Gastroesophageal sphincter (tissue), 4 donors: ENCODE results near the gene DCLK2. TPM values are rescaled to one million over a fixed set of nuclear protein-coding genes. Genes with fewer than 3 reads are reported as not detected.
A peak's percentile ranks its signal among the peaks of the same experiment; 100 is the strongest.

Experiments used
- ATAC-seq: fragments of 150-250 bp; one replicate; pipeline ENCODE4 v1.9.1; 2016; ENCODE audit warnings: mild to moderate bottlenecking, moderate library complexity
- H3K27ac ChIP-seq, 4 donors: fragments of 200-600 bp; sonication (generic) in 3 of 4; 1 replicate in 3 of 4; 2 replicates in 1 of 4; pipeline ENCODE4 v1.5.1; 2016 to 2019
- H3K27me3 ChIP-seq: fragments of 200-600 bp; sonication (generic); one replicate; pipeline ENCODE4 v1.5.1; 2019
- H3K36me3 ChIP-seq, 2 donors: fragments of 200-600 bp; sonication (generic); one replicate each; pipeline ENCODE4 v1.5.1; 2019; ENCODE audit warnings: control low read depth in 1 of 2
- H3K4me1 ChIP-seq, 3 donors: fragments of 200-600 bp; sonication (generic); 1 replicate in 2 of 3; 2 replicates in 1 of 3; pipeline ENCODE4 v1.5.1; 2016 to 2019; ENCODE audit warnings: control low read depth in 2 of 3
- H3K4me3 ChIP-seq, 2 donors: fragments of 200-600 bp; sonication (generic); one replicate each; pipeline ENCODE4 v1.5.1; 2019; ENCODE audit warnings: mild to moderate bottlenecking in 1 of 2, moderate library complexity in 1 of 2
- H3K9me3 ChIP-seq, 3 donors: fragments of 200-600 bp; sonication (generic); one replicate each; pipeline ENCODE4 v1.5.1; 2017 to 2019; ENCODE audit warnings: control low read depth in 2 of 3
- EP300 ChIP-seq: sonication (generic); formaldehyde crosslinking; IDR thresholded peaks from one replicate; pipeline ENCODE4 v1.6.1; 2017; ENCODE audit warnings: antibody characterized with exemption, mild to moderate bottlenecking
- POLR2A ChIP-seq, 2 donors: fragments of 450-650 bp; IDR thresholded peaks; one replicate each; pipeline ENCODE4 v1.6.1; 2017; ENCODE audit warnings: antibody characterized with exemption in 2 of 2, mild to moderate bottlenecking in 2 of 2, moderate library complexity in 1 of 2
- POLR2AphosphoS5 ChIP-seq: sonication (generic); formaldehyde crosslinking; IDR thresholded peaks from one replicate; pipeline ENCODE4 v1.6.1; 2017; ENCODE audit warnings: antibody characterized with exemption
- whole genome bisulfite sequencing, 2 donors: methylation state at CpG; one replicate each; pipeline ENCODE4 v1.1.5; 2018; ENCODE audit warnings: low coverage in 1 of 2; 5-methylcytosine and 5-hydroxymethylcytosine counted together
- total RNA-seq, 4 donors: library from RNA; depleted of rRNA; stranded (reverse); fragments of >200 nt; gene quantifications; one replicate each; pipeline ENCODE4 v1.1.0, GENCODE V29; 2016
- TF ChIP-seq, protein P1 (sequence below), 4 experiments: fragments of 200-600 bp in 2 of 4; fragments of 450-650 bp in 2 of 4; sonication (generic) in 1 of 4; IDR thresholded peaks; one replicate each; pipeline ENCODE4 v1.5.1; 2017 to 2019; ENCODE audit warnings: antibody characterized with exemption in 4 of 4, mild to moderate bottlenecking in 2 of 4, moderate library complexity in 2 of 4

The DCLK2 gene
- total RNA-seq, 4 donors from 2014 or later, result 17.1 to 33.0 (median 19.7) TPM

- WGBS, 2 donors, result 86 to 91% methylated on average over 2 of the region's 2 CpGs
- Histone ChIP-seq H3K9me3 (no peaks in the 10 kb centered on the region), H3K4me1 (peaks cover 4 to 36% (median 9%) of the 10 kb centered on the region in 3 donors), H3K27me3 (no peaks in the 10 kb centered on the region), H3K36me3 (no peaks in the 10 kb centered on the region), H3K4me3 (no peak overlapping the region), H3K27ac (peak overlapping the region in 2 of 4 donors; percentile 69 to 80)
- TF ChIP-seq POLR2A (IDR thresholded peaks at IDR 0.05) (no peak), EP300 (no peak), POLR2AphosphoS5 (no peak)
- TF ChIP-seq, protein P1, sequence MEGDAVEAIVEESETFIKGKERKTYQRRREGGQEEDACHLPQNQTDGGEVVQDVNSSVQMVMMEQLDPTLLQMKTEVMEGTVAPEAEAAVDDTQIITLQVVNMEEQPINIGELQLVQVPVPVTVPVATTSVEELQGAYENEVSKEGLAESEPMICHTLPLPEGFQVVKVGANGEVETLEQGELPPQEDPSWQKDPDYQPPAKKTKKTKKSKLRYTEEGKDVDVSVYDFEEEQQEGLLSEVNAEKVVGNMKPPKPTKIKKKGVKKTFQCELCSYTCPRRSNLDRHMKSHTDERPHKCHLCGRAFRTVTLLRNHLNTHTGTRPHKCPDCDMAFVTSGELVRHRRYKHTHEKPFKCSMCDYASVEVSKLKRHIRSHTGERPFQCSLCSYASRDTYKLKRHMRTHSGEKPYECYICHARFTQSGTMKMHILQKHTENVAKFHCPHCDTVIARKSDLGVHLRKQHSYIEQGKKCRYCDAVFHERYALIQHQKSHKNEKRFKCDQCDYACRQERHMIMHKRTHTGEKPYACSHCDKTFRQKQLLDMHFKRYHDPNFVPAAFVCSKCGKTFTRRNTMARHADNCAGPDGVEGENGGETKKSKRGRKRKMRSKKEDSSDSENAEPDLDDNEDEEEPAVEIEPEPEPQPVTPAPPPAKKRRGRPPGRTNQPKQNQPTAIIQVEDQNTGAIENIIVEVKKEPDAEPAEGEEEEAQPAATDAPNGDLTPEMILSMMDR (IDR thresholded peaks at IDR 0.05), result no peak
- no peak for ATAC-seq
Measured at GRCh38 chr4:150074064-150074463, 4.2 kb upstream of the DCLK2 start.

DNA sequence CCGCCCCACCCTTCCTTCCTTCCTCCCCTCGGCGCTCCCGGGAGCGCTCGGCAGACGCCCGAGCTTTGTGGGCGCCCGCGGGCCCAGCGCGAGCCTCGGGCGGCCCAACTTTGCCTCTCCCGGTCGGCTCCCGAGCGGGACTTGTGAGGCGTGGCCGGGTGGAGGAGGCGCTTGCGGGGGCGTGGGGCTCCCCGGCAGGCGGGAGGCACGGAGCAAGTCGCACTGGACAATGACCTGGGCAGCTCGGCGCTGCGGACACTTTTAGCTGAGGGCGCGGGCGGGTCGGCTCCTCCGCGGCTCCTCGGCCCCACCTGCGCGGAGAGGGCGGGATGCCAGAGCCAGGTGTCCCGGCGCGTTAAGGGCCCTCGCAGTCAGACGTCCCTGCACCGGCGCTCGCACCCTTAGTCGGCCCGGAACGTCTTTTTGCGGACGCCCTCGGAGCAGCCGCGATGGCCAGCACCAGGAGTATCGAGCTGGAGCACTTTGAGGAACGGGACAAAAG is 385 bp downstream of the DCLK2 start:
- TF ChIP-seq POLR2AphosphoS5, result no peak
- TF ChIP-seq, protein P1 (IDR thresholded peaks at IDR 0.05), result peak in 2 of 4 experiments; percentile 0
- TF ChIP-seq EP300, result no peak
- TF ChIP-seq POLR2A (IDR thresholded peaks at IDR 0.05), result peak in 1 of 2 donors; percentile 26
- Histone ChIP-seq H3K27me3 (no peaks in the 10 kb centered on the region), H3K36me3 (no peaks in the 10 kb centered on the region), H3K9me3 (no peaks in the 10 kb centered on the region), H3K4me3 (peak overlapping the region; percentile 72 to 86), H3K27ac (peak overlapping the region; percentile 89 to 98 (median 94)), H3K4me1 (peaks cover 1 to 53% (median 3%) of the 10 kb centered on the region in 3 donors)
- peak; percentile 70 for ATAC-seq
- WGBS, 2 donors, result no CpG with 5 or more reads among the region's 59 CpGs

DNA sequence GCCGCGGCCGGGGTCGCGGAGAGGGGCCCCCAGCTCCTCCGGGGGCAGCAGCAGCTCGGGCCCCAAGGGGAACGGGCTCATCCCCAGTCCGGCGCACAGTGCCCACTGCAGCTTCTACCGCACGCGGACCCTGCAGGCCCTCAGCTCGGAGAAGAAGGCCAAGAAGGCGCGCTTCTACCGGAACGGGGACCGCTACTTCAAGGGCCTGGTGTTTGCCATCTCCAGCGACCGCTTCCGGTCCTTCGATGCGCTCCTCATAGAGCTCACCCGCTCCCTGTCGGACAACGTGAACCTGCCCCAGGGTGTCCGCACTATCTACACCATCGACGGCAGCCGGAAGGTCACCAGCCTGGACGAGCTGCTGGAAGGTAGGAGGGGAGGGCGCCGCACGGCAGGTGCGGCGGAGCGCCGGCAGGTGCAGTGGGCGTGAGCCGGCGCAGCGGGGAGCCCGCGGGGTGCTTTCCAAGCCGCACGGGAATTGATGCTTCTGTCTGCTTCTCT is 886 bp downstream of the DCLK2 start:
- no peak for TF ChIP-seq POLR2A (IDR thresholded peaks at IDR 0.05)
- TF ChIP-seq, protein P1 (IDR thresholded peaks at IDR 0.05), result peak in 2 of 4 experiments; percentile 27 to 42
- no peaks in the 10 kb centered on the region for H3K9me3 ChIP-seq
- H3K4me1 ChIP-seq, result peaks cover 0 to 50% (median 3%) of the 10 kb centered on the region in 3 donors
- H3K36me3 ChIP-seq, result no peaks in the 10 kb centered on the region
- peak overlapping the region; percentile 72 to 86 for H3K4me3 ChIP-seq
- peak; percentile 34 for ATAC-seq
- no peaks in the 10 kb centered on the region for H3K27me3 ChIP-seq
- peak overlapping the region; percentile 89 to 98 (median 94) for H3K27ac ChIP-seq
- no CpG with 5 or more reads among the region's 47 CpGs for WGBS, 2 donors

DNA sequence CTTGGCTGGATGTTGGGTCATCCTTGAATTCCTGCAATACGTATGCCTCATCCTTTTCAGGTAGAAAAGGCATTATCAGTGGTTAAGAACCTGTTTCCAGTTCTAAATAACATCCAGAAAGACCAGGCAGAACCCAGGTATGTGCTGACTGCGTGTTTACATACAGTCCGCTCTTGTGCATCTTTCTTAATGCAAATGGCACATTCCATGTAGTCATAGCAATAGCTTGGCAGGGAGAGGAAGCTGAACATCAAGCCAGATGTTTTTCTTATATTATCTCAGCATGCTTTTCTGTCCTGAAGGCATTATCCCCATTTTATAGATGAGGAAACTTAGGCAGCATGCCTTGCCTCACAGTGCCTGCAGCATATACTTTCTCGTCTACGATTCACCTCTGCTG is 2.1 kb downstream of the DCLK2 start:
- Histone ChIP-seq H3K36me3 (no peaks in the 10 kb centered on the region), H3K4me3 (peak overlapping the region; percentile 72 to 86)
- 30 to 45% methylated on average over 5 of the region's 5 CpGs for WGBS, 2 donors

More for the DNA sequence above, 2.1 kb downstream of the DCLK2 start:
- Histone ChIP-seq H3K9me3 (no peaks in the 10 kb centered on the region), H3K27me3 (no peaks in the 10 kb centered on the region), H3K27ac (no peak overlapping the region), H3K4me1 (peaks cover 0 to 50% (median 3%) of the 10 kb centered on the region in 3 donors)
- no peak for ATAC-seq
- no peak for TF ChIP-seq POLR2AphosphoS5
- no peak for TF ChIP-seq POLR2A (IDR thresholded peaks at IDR 0.05)
- TF ChIP-seq, protein P1 (IDR thresholded peaks at IDR 0.05), result no peak
- no peak for TF ChIP-seq EP300
